Measurements from ENCODE around the gene HRG. TPM values are rescaled to one million over a fixed set of nuclear protein-coding genes. Genes with fewer than 3 reads are reported as not detected.

The HRG gene
- total RNA-seq, 1 experiment from 2014 or later = not detected

- no peak overlapping the region for H2BK20ac ChIP-seq (ENCODE audit: low read depth, low read length, poor library complexity, severe bottlenecking)
- no peak overlapping the region for H3K56ac ChIP-seq (ENCODE audit: insufficient read length, low read depth, low read length)
- Mint-ChIP-seq H3K27me3 (ENCODE audit: low read depth) (peaks cover 4% of the 10 kb centered on the region; the same call in 1 of the 2 replicates), H3K4me3 (no peak overlapping the region), H3K9me3 (no peaks in the 10 kb centered on the region), H3K4me1 (peaks cover 6 to 7% of the 10 kb centered on the region in 2 experiments; a peak in 2 of 4 replicates), H3K36me3 (ENCODE audit: insufficient read depth in 1 of 3, low read depth in 3 of 3) (no peaks in the 10 kb centered on the region), H3K27ac (no peak overlapping the region)
- no peak overlapping the region for H4K91ac ChIP-seq (ENCODE audit: insufficient read length, low read depth, low read length)
- H4K5ac ChIP-seq (ENCODE audit: insufficient read length, low read depth, low read length) = no peak overlapping the region
- H4K20me1 ChIP-seq (ENCODE audit: control insufficient read depth, insufficient read depth, insufficient read length) = no peaks in the 10 kb centered on the region
- H3K27me3 ChIP-seq (ENCODE audit: insufficient read depth, low read length) = no peaks in the 10 kb centered on the region
- H3K79me2 ChIP-seq (ENCODE audit: insufficient read depth, low read length) = no peaks in the 10 kb centered on the region
- no peak overlapping the region for H3K4me2 ChIP-seq (ENCODE audit: insufficient read depth, insufficient read length, low read length)
- H3T11ph ChIP-seq (ENCODE audit: low read length) = no peak overlapping the region
- no CpG with 5 or more reads among the region's 6 CpGs for WGBS (ENCODE audit: extremely low coverage, insufficient read length, low lambda C conversion rate)
- H2AFZ ChIP-seq (ENCODE audit: low read length) = no peak overlapping the region
- no peak overlapping the region for H2BK5ac ChIP-seq (ENCODE audit: insufficient read length, low read length)
- no peak overlapping the region for H2BK15ac ChIP-seq (ENCODE audit: low read depth, low read length)
- no peaks in the 10 kb centered on the region for H3K9me3 ChIP-seq (ENCODE audit: control insufficient read depth, low read depth, low read length)
- no peak overlapping the region for H3K18ac ChIP-seq (ENCODE audit: insufficient read length, low read depth, low read length)
- no peak overlapping the region for H3K23ac ChIP-seq (ENCODE audit: insufficient read length, low read depth, low read length)
- no peaks in the 10 kb centered on the region for H3K23me2 ChIP-seq (ENCODE audit: insufficient read length, low read depth, low read length, poor library complexity, severe bottlenecking)
- no peaks in the 10 kb centered on the region; the same call in 1 of the 2 replicates for H3K4me1 ChIP-seq (ENCODE audit: insufficient read depth, low read length)
- H3K79me1 ChIP-seq (ENCODE audit: insufficient read depth, low read depth, low read length, poor library complexity, severe bottlenecking) = no peaks in the 10 kb centered on the region
- no peak overlapping the region for H3K9ac ChIP-seq (ENCODE audit: extremely low read depth, insufficient read length, low read length)
- no peak overlapping the region for H3K4ac ChIP-seq (ENCODE audit: low read depth, low read length)
- no peak overlapping the region for H3K27ac ChIP-seq (ENCODE audit: insufficient read length, low read depth, low read length)
- H3K14ac ChIP-seq (ENCODE audit: insufficient read depth, low read length) = no peak overlapping the region
- TF ChIP-seq, protein P1, sequence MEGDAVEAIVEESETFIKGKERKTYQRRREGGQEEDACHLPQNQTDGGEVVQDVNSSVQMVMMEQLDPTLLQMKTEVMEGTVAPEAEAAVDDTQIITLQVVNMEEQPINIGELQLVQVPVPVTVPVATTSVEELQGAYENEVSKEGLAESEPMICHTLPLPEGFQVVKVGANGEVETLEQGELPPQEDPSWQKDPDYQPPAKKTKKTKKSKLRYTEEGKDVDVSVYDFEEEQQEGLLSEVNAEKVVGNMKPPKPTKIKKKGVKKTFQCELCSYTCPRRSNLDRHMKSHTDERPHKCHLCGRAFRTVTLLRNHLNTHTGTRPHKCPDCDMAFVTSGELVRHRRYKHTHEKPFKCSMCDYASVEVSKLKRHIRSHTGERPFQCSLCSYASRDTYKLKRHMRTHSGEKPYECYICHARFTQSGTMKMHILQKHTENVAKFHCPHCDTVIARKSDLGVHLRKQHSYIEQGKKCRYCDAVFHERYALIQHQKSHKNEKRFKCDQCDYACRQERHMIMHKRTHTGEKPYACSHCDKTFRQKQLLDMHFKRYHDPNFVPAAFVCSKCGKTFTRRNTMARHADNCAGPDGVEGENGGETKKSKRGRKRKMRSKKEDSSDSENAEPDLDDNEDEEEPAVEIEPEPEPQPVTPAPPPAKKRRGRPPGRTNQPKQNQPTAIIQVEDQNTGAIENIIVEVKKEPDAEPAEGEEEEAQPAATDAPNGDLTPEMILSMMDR (conservative IDR thresholded peaks at IDR 0.05) = no peak
- no peak overlapping the region for H4K8ac ChIP-seq (replicated peaks; ENCODE audit: insufficient read length, low read depth, low read length)
- H2BK12ac ChIP-seq (ENCODE audit: insufficient read length, low read depth, low read length) = no peak overlapping the region
- DNase-seq = no peak
- no peak overlapping the region for H2AK5ac ChIP-seq (ENCODE audit: insufficient read length, low read length)
- no peak overlapping the region for H2BK120ac ChIP-seq (ENCODE audit: low read depth, low read length, poor library complexity, severe bottlenecking)
Observed at GRCh38 chr3:186630950-186631641, 34.7 kb upstream of the HRG start.

All from H9 (cell line).